ENCODE results near the gene ABHD14A. TPM values are rescaled to one million over a fixed set of nuclear protein-coding genes. Genes with fewer than 3 reads are reported as not detected.

The ABHD14A gene
- total RNA-seq, 4 donors from 2014 or later, result 3.1 to 11.9 (median 8.3) TPM

- Histone ChIP-seq H3K27me3 (no peaks in the 10 kb centered on the region), H3K27ac (no peak overlapping the region), H3K9me3 (no peaks in the 10 kb centered on the region), H3K4me3 (no peak overlapping the region), H3K36me3 (no peaks in the 10 kb centered on the region), H3K4me1 (peaks cover 17% of the 10 kb centered on the region)
- DNase-seq (ENCODE audit: low spot score in 2 of 2), result no peak
- TF ChIP-seq POLR2A (IDR thresholded peaks at IDR 0.05) (no peak), EP300 (IDR thresholded peaks at IDR 0.05) (no peak), POLR2AphosphoS5 (IDR thresholded peaks at IDR 0.05) (no peak), CTCF (IDR thresholded peaks at IDR 0.05) (no peak)
- 91% methylated on average over 4 of the region's 7 CpGs for WGBS
Observed at GRCh38 chr3:52025453-52025852, 50.6 kb downstream of the ABHD14A start.

GRCh38 chr3:52026041-52026440 lies 51.2 kb downstream of the ABHD14A start:
- peaks cover 22% of the 10 kb centered on the region for H3K4me1 ChIP-seq
- H3K27ac ChIP-seq, result no peak overlapping the region
- 69% methylated on average over 4 of the region's 4 CpGs for WGBS
- no peaks in the 10 kb centered on the region for H3K36me3 ChIP-seq
- H3K27me3 ChIP-seq, result no peaks in the 10 kb centered on the region
- TF ChIP-seq EP300 (IDR thresholded peaks at IDR 0.05), result no peak
- no peak for TF ChIP-seq POLR2AphosphoS5 (IDR thresholded peaks at IDR 0.05)
- no peak for TF ChIP-seq CTCF (IDR thresholded peaks at IDR 0.05)
- no peak overlapping the region for H3K4me3 ChIP-seq
- H3K9me3 ChIP-seq, result no peaks in the 10 kb centered on the region
- no peak for DNase-seq (ENCODE audit: low spot score in 2 of 2)

GRCh38 chr3:52028572-52028971 lies 53.7 kb downstream of the ABHD14A start:
- WGBS, result 90% methylated on average over 4 of the region's 12 CpGs
- Histone ChIP-seq H3K36me3 (no peaks in the 10 kb centered on the region), H3K27ac (no peak overlapping the region), H3K4me1 (peaks cover 32% of the 10 kb centered on the region), H3K27me3 (no peaks in the 10 kb centered on the region), H3K9me3 (no peaks in the 10 kb centered on the region), H3K4me3 (no peak overlapping the region)
- TF ChIP-seq CTCF (IDR thresholded peaks at IDR 0.05) (no peak), POLR2AphosphoS5 (IDR thresholded peaks at IDR 0.05) (no peak), POLR2A (IDR thresholded peaks at IDR 0.05) (no peak), EP300 (IDR thresholded peaks at IDR 0.05) (no peak)
- DNase-seq (ENCODE audit: low spot score in 2 of 2), result no peak

- DNase-seq (ENCODE audit: low spot score in 2 of 2), result no peak
- Histone ChIP-seq H3K4me3 (no peak overlapping the region), H3K27ac (no peak overlapping the region), H3K9me3 (no peaks in the 10 kb centered on the region), H3K4me1 (peaks cover 32% of the 10 kb centered on the region), H3K36me3 (no peaks in the 10 kb centered on the region), H3K27me3 (no peaks in the 10 kb centered on the region)
- no peak for TF ChIP-seq CTCF (IDR thresholded peaks at IDR 0.05)
- no peak for TF ChIP-seq EP300 (IDR thresholded peaks at IDR 0.05)
- no peak for TF ChIP-seq POLR2AphosphoS5 (IDR thresholded peaks at IDR 0.05)
- TF ChIP-seq POLR2A (IDR thresholded peaks at IDR 0.05), result no peak
- WGBS, result no CpG with 5 or more reads among the region's 9 CpGs
Observed at GRCh38 chr3:52029053-52029452, 54.2 kb downstream of the ABHD14A start.

GRCh38 chr3:52029535-52029934 lies 54.7 kb downstream of the ABHD14A start:
- no peak for DNase-seq (ENCODE audit: low spot score in 2 of 2)
- 92% methylated on average over 10 of the region's 10 CpGs for WGBS
- Histone ChIP-seq H3K27me3 (no peaks in the 10 kb centered on the region), H3K4me1 (peaks cover 32% of the 10 kb centered on the region), H3K27ac (no peak overlapping the region), H3K9me3 (no peaks in the 10 kb centered on the region), H3K36me3 (no peaks in the 10 kb centered on the region), H3K4me3 (no peak overlapping the region)
- no peak for TF ChIP-seq CTCF (IDR thresholded peaks at IDR 0.05)
- no peak for TF ChIP-seq POLR2A (IDR thresholded peaks at IDR 0.05)
- no peak for TF ChIP-seq POLR2AphosphoS5 (IDR thresholded peaks at IDR 0.05)

Other genes with a start within 250 kb of the ABHD14A start
- not detected for gene IQCF6, start 195.8 kb upstream of the ABHD14A start, total RNA-seq
- gene IQCF2, start 113.4 kb upstream of the ABHD14A start, total RNA-seq, result not detected
- not detected for gene IQCF5, start 99.5 kb upstream of the ABHD14A start, total RNA-seq
- not detected for gene IQCF1, start 71.7 kb upstream of the ABHD14A start, total RNA-seq
- gene RRP9, start 33.2 kb upstream of the ABHD14A start, total RNA-seq, result 10 to 100 TPM; 13.4 to 16.7 (median 14.8) TPM
- 10 to 100 TPM in 2 of 4 donors, 1 to 10 TPM in 2; 8.1 to 21.8 (median 14.0) TPM for gene PARP3, start 32.7 kb upstream of the ABHD14A start, total RNA-seq
- not detected for gene GPR62, start 19.7 kb upstream of the ABHD14A start, total RNA-seq
- 10 to 100 TPM; 24.6 to 32.1 (median 28.6) TPM for gene PCBP4, start 7.6 kb upstream of the ABHD14A start, total RNA-seq
- 10 to 100 TPM; 50.0 to 79.7 (median 59.0) TPM for gene ABHD14B, start 1.0 kb upstream of the ABHD14A start, total RNA-seq
- 10 to 100 TPM; 31.2 to 49.3 (median 36.8) TPM for gene ACY1, start 8.5 kb downstream of the ABHD14A start, total RNA-seq
- gene RPL29, start 20.8 kb downstream of the ABHD14A start, total RNA-seq, result 1,000 to 10,000 TPM; 1,428 to 2,708 (median 2,246) TPM
- gene DUSP7, start 81.5 kb downstream of the ABHD14A start, total RNA-seq, result 100 to 1,000 TPM in 3 of 4 donors, 10 to 100 TPM in 1; 91.1 to 190 (median 146) TPM
- gene POC1A, start 179.4 kb downstream of the ABHD14A start, total RNA-seq, result 1 to 10 TPM; 1.1 to 4.8 (median 1.6) TPM
- gene ALAS1, start 223.1 kb downstream of the ABHD14A start, total RNA-seq, result 10 to 100 TPM; 28.8 to 54.4 (median 31.9) TPM